ENCODE measurements around the gene STX8.

The STX8 gene

DNA sequence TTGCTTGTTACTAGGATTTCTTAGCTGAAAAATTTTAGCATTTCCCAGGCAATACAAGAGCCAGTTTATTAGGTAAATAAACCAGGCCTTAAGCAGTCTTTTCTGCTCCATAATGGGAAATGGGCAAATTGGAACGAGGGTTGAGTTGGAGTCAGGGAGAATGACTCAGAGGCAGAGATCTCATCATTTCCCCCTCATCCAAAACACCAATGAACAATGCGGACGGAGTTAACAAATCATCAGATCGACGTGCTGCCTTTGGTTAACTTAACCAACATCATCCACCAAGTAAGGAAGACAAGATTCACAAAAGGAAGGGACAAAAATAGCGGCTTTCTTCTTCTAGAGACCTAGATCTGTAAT is 243.5 kb downstream of the STX8 start:
- no peak for DNase-seq

DNA sequence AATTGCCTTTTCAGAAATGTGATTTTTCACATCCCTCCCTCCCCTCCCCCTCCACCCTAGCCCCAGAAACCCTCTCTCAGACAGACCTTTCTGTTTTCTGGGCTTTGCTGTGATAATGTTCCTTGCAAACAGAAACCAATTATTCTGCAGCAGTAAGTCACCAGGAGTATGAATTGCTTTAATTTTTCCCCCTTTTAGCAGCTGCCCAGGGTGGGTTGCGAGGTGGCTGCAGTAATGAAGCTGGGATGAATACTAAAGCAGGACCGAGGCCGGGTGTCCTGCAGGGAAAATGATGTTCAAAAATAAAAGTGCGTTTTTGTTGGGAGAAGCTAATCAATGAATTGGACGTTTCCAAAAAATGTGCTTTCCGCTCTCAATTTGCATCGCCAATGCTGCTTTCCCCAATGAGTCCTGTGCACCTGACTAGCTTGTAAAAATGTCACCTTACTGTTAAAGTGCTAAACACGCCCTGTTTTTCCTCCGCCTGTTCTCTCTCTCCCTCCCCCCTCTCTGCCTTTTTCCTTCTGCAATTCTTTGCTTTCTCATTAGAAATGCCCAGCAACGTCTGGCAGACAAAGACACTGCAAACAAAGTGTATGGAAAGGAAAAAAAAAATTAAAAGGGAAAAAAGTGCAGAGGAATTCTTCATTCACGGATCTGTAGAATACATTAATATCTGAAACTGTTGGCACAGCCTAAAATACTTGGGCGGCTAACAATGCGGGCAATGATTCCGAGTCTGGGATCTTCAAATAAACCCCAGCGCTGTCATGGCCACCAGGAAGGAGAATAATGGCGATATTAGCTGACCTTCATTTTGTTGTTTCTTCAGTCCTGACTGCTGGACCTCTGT is 244.1 kb downstream of the STX8 start:
- no peak for DNase-seq

GRCh38 chr17:9330611-9331271 is 244.9 kb downstream of the STX8 start:
- DNase-seq, result no peak

- no peak for DNase-seq
Observed at GRCh38 chr17:9330141-9330540, 245.5 kb downstream of the STX8 start.

GRCh38 chr17:9329251-9329921 is 246.2 kb downstream of the STX8 start:
- no peak for DNase-seq

DNA sequence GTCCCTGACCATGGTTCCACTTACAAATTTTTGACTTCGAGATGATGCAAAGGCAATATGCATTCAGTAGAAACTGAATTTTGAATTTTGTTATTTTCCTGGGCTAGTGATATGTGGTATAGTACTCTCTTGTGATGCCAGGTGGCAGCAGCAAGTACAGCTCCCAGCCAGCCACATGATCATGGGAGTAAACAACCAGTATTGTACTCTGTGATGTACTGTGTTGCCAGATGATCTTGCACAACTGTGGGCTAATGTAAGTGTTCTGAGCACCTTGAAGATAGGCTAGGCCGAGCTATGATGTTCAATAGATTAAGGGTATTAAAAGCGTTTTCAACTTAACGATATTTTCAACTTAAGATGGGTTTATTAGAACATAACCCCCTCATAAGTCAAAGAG is 250.8 kb downstream of the STX8 start:
- no peak for DNase-seq

- no peak for DNase-seq
Observed at GRCh38 chr17:9322326-9322725, 253.3 kb downstream of the STX8 start.

- DNase-seq, result no peak
Observed at GRCh38 chr17:9321890-9322289, 253.7 kb downstream of the STX8 start.

DNA sequence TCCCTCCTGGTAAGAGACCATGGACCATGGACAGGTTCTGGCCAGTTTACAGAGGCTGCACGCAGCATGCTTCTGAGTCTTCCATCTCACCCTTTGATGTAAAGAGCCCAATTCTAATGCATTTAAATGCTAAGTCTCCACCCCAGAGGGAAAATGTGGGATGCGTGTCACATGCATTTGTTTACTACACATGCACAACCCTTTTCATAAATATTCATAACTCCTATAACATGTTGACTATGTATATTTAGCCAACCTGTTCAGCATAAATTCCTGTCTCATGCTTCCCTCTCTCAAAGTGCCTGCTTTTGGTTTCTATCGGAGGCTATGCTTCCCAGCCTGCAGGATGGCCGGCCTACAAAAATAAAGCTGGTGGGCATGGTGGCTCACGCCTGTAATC is 260.3 kb downstream of the STX8 start:
- no peak for DNase-seq

DNA sequence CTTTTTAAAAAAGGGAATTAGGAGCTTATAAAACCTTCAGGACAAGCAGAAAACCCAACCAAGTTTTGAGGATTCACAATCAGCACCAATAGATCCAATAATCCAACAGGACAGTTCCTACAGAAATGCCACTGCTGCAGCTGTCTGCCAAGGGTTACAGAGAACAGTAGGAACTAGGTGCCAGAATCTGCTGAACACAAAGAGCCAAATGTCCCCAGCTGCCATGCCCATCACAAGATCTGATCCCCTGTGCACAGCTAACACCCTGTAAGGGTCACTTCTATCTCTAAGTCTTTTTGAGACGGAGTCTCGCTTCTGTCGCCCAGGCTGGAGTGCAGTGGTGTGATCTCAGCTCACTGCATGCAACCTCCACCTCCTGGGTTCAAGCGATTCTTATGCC is 262.3 kb downstream of the STX8 start:
- DNase-seq, result no peak

DNA sequence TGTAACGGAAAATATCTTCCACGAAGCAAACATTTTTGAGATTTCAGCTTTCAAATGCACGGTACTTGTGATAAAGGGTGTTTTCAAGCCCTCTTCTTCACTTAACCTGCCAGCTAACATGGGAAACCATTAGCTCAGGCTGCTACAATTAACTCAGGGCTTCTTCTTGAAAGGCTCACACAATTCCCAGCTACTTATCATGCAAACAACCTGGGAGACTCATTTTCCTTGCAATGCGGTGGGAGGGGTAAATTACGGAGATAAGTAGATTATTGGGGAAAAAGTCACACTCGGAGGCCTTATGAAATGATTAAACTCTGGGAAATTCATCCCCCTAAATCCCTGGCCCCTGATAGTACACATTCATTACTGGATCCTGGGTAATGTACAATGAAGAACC is 266.4 kb downstream of the STX8 start:
- DNase-seq, result no peak

GRCh38 chr17:9308069-9308468 is 267.6 kb downstream of the STX8 start:
- DNase-seq, result no peak

DNA sequence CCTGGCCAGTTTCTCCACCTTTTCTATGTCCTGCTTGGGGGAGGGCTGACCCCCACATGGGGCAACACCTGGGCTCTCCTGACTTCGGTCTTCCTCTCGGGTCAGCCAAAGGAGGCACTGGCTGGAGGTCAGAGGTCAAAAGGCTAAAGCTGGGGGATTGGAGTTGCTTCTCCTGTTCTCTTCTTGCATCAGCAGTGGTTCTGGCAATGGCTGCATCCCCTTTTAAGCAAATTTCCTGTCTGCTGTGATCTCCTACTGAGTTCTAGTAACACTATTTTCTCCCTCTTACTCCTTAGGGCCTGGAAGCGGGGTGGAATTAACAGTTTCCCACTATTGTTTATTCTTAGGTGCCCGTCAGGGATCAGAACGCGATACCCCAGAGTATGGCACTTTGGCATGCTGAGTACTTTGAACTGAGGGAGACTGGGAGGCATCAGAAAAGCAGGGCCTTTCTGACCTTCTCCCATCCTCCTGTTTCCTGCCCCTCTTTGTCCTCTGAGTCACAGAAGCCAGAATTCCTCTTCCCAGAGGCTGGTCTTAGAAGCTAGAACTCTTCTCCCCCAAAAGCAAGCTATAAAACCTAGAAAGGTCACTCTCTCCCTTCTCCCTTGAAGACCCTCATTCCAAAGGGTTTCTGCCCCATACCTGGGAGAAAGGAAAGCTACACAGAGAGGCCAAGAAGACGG is 268.2 kb downstream of the STX8 start:
- no peak for DNase-seq

DNA sequence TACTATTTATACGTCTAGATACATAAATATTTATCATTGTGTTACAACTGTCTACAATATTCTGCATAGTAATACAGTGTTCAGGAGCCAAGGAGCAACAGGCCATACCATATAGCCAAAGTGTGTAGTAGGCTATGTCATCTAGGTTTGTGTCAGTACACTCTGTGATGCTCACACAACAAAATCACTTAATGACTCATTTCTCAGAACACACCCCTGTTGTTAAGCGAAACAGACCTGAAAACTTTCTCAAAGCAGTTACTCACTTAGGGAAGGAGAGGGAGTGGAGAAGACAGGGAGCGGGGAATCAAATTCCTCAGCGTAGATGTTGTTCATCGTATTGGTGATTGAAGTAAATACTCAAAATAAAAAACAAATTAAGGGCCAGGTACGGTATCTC is 269.5 kb downstream of the STX8 start:
- no peak for DNase-seq

- no peak for DNase-seq
Observed at GRCh38 chr17:9299695-9300094, 275.9 kb downstream of the STX8 start.

- DNase-seq, result no peak
Observed at GRCh38 chr17:9298776-9299295, 276.8 kb downstream of the STX8 start.

DNA sequence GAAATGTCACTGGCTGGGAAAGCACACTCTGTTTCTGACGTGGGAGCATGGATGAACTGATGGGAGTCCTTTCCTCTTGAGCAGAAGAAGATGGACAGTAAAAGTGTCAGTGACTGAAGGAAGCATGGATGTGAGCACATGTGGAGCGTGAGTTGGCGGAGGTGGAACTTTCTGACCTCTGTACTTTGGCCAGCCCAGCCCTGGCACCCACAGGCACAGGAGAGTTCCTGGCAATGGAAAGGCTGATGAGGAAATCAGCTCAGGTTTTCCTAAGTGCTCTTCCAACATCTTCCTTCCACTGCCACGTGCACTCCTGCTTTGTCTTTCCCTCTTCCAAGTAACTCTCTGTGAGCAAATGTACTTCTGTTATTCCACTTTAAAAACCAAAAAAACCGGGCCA is 277.5 kb downstream of the STX8 start:
- no peak for DNase-seq

GRCh38 chr17:9294661-9295210 is 280.9 kb downstream of the STX8 start:
- DNase-seq, result no peak

DNA sequence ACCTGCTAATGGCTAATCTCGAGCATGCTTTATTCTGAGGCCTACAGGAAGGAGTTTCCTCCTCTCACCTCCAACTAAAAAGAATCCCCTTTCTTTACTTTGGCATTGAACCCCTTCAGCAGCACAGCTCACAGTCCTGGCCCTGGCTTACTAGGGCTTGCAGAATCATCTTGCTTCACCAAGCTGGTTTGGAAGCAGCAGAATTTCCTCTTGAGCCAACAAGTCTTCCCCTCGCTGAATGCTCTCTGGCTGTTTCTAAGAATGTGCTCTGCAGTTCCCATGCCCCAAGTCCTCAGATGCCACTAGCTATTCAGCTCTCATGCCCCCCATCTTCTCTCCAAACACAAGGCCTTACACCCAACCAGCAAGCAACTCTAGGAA is 283.1 kb downstream of the STX8 start:
- no peak for DNase-seq

DNA sequence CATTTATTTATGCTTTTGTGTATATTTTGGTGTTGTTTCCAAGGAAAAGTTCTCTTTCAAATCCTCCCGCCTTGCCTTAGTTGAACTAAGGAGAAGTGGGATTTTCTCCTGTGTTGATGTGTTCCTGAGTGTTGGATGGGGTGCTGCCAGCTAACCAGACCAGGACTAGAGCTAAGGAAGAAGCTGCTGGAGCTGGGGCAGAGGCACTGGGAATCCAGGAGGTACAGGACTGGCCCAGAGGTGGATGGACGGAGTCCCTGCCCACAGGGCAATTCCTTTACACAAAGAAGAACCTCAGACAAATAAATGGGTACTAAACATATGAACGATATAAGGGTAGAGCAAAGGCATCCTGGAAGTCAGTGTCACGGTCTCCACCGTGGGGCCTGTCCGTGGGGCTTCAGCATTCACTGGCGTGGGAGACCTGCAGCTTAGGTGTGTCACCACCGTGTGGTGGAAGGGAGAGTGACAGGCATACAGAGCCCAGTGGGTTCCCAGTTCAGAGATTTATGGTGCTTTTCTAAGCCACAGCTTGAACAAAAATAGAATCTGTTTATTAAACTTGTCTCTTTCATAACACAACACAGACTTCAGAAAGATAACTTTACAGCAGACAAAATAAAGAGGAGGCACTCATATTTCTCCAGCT is 283.6 kb downstream of the STX8 start:
- no peak for DNase-seq

- no peak for DNase-seq
Observed at GRCh38 chr17:9290226-9290613, 285.4 kb downstream of the STX8 start.

- DNase-seq, result no peak
Observed at GRCh38 chr17:9287306-9287705, 288.3 kb downstream of the STX8 start.

GRCh38 chr17:9286434-9286833 is 289.2 kb downstream of the STX8 start:
- no peak for DNase-seq

Measured in NCI-H510A treated with DMSO at 0.1 percent for 48 hours (cell line).